ENCODE measurements around the gene CHN1.

Gene CHN1

DNA sequence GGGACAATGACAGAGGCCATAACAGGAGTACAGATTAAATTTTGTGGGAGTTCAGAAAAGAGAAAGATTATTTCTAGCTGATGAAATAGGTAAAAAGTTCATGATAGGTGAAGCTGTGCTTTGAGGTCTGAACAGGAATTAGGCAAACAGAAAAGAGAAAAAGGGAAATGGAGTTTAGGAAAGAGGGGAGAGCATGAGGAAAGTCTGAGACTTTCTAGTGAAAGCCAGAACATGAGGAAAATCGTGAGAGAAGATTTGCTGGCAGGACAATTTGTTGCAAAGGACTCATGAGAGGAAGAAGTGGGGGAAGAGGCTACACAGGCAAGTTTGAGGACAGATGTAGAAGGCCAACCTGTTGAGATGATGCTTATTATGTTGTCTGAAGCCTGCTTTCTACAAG is 6.3 kb upstream of the CHN1 start:
- no peak for DNase-seq (ENCODE audit: low read depth in 2 of 2)

GRCh38 chr2:175010848-175011254 is 5.7 kb upstream of the CHN1 start:
- no peak for DNase-seq (ENCODE audit: low read depth in 2 of 2)

GRCh38 chr2:175009917-175010621 is 4.9 kb upstream of the CHN1 start:
- DNase-seq (ENCODE audit: low read depth in 2 of 2): no peak

GRCh38 chr2:175008801-175009495 is 3.8 kb upstream of the CHN1 start:
- no peak for DNase-seq (ENCODE audit: low read depth in 2 of 2)

DNA sequence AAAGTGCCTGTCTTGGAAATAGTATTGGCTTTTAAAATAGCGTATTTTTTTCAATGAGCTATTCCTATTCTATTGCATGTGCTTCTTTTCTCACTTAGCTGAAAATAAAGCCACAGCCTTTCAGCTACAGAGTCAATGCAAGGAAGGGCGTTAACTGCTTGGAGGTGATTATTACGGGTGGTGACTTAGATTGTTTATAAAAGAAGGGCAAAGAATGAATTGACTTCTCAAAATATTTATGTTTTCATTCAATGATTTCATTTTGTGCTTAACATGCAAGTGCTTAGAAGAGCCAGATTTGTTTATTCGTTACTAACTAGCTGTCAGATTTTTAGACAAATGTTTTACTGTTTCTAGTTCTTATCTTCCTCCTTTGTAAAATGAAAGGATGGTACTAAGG is 2.8 kb upstream of the CHN1 start:
- no peak for DNase-seq (ENCODE audit: low read depth in 2 of 2)

DNA sequence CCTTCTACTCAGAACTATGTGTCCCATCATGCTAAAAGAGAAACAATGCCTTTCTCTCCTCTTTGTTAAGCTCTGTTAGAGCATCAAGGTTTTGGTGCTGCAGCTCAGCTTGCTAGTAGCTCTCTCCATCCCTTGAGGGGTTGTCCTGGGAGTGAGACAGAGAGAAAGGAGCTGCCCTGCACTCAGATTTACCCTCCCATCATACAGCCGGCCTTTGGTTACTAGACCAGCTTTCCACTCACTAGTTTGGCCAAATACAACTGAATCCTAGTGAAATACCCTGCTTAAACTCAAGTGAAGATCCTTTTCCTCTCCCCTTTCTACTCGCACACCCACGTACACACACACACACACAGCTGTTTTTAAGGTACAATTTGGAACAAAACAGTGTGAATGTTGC is 2.3 kb upstream of the CHN1 start:
- no peak for DNase-seq (ENCODE audit: low read depth in 2 of 2)

DNA sequence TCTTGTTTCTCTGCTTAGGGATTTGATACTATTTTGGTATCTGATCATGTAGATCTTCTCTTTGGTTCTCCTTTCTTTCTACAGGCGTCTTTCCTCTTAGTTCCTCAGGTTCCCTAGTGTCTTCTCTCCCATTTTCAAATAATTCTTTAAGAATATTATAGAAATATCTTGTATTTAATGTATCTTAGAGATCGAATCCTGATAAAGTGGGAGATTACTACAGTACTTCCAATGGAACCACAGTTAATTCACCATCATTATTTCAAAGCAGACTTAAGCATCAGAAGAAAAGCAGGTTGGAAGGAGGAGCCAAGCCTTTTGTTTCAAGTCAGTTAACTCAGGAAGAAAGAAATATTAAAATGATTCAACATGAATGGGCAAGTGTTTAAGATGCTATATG is 1.1 kb upstream of the CHN1 start:
- DNase-seq (ENCODE audit: low read depth in 2 of 2): no peak

GRCh38 chr2:175005733-175006264 is 618 bp upstream of the CHN1 start:
- no peak for DNase-seq (ENCODE audit: low read depth in 2 of 2)

DNA sequence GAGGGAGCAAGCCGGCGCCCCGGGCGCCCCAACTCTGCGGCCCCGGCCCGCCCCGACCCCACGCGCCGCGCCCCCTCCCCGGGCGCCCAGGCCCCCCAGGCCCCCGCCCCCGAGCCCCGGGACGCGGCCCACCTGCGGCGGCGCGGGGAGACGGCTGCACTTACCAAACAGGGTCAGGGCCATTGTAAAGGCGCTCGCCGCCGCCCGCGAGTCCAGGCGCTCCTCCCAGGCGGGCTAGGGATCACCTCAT is 526 bp downstream of the CHN1 start:
- DNase-seq (ENCODE audit: low read depth in 2 of 2): no peak

- DNase-seq (ENCODE audit: low read depth in 2 of 2): no peak
Observed at GRCh38 chr2:175003875-175004729, 1.1 kb downstream of the CHN1 start.

DNA sequence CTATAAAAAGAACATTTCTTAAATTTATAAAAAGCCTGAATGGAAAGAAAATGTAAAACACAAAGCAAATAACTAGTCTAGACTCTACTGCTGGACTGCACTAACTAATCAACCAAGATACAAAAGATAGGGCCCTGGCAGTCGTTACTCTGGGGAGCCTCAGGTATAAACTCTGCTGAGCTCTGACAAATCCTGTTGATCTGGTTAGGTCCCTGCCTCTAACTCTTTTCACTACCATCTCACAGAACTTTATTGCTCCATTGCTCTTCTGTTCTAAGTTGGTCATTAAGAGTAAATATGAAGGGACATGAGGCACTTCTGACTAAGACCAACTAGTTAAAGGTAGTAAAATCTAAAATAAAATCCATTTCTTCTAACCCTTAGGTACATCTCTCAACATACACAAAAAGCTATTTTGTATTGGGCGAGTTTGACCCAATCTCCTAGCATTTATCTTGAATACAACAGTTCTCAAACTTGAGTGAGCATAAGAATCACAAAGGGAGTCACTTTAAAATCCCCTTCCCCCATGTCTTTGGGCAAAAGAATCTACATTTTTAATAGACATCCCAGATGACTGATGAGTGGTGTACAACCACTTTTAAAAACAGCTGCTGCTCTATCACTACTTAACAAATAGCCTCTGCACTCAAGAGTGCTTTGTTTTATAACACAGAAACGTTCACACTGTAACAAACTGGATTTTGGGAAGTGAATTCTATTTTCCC is 2.5 kb downstream of the CHN1 start:
- DNase-seq (ENCODE audit: low read depth in 2 of 2): no peak

DNA sequence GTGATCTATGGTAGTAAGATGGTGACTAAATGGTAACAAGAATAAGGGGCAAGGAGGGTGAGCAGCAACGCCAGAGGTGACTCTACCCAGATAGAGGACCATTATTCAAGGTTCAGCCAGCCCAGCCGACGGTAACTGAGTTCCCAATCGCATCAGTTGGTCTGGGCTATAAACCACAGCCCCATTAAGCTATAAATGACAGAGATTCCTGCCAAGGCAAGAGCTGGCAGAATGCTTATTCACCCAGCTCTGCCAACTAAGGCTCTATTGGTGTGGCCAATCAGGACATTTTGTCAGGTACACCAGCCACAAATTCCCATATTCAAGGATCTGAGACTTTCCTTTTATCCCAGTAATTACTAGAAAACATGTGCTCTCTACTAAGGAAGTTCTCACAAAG is 3.6 kb downstream of the CHN1 start:
- no peak for DNase-seq (ENCODE audit: low read depth in 2 of 2)

GRCh38 chr2:174997110-174997509 is 8.1 kb downstream of the CHN1 start:
- DNase-seq (ENCODE audit: low read depth in 2 of 2): no peak

GRCh38 chr2:174996622-174997021 is 8.6 kb downstream of the CHN1 start:
- DNase-seq (ENCODE audit: low read depth in 2 of 2): no peak

- no peak for DNase-seq (ENCODE audit: low read depth in 2 of 2)
Observed at GRCh38 chr2:174994381-174994780, 10.8 kb downstream of the CHN1 start.

DNA sequence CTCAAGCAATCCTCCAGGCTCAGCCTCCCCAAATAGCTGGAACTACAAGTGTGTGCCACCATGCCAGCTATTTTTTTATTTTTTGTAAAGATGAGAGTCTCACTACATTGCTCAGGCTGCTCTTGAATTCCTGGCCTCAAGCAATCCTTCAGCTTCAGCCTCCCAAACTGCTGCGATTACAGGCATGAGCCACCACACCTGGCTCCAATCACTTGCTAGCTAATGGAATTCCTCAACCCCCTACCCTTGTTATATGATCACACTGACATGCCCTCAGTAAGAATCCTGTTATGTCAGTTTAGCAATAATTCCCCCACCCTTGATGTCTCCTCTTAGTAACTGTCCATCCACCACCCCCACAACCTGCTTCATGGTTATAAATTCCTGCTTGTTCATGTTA is 12.3 kb downstream of the CHN1 start:
- DNase-seq (ENCODE audit: low read depth in 2 of 2): no peak

DNA sequence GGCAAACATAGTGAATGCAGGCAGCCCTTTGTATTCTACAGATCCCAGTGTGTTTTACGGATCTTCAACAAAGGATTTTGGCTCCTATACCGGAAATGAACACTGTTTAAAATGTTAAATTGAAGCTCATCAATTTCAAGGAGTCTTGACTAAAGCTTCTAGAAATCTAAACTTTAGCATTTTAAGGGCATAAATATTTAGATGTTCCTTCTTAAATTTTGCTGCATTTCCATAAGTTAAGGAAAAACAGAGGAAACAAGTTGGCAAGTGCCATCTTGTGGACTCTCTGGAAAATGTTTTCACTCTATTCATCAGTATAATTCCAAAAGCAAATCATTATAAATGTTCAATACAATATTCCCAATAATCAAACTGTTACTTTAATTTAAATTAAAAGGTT is 19.6 kb downstream of the CHN1 start:
- DNase-seq (ENCODE audit: low read depth in 2 of 2): no peak

DNA sequence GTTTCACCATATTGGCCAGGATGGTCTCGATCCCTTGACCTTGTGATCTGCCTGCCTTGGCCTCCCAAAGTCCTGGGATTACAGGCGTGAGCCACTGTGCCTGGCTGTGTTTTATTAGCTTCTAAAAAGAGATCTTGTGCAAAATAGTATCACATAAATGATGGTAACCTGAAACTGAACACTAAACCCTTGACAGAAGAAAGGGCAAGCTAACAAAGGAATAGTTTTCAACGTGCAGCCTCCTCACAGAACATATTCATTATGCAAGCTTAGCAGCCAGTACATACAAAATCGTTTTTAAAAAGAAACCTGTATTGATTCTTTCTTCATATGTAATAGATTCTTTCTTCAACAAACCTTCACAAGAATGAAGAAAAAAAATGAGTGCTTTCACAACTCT is 20.6 kb downstream of the CHN1 start:
- no peak for DNase-seq (ENCODE audit: low read depth in 2 of 2)

- DNase-seq (ENCODE audit: low read depth in 2 of 2): no peak
Observed at GRCh38 chr2:174981331-174981730, 23.9 kb downstream of the CHN1 start.

GRCh38 chr2:174979996-174980395 is 25.2 kb downstream of the CHN1 start:
- no peak for DNase-seq (ENCODE audit: low read depth in 2 of 2)

- DNase-seq (ENCODE audit: low read depth in 2 of 2): no peak
Observed at GRCh38 chr2:174977364-174977763, 27.8 kb downstream of the CHN1 start.

- DNase-seq (ENCODE audit: low read depth in 2 of 2): no peak
Observed at GRCh38 chr2:174974131-174974530, 31.1 kb downstream of the CHN1 start.

Measured in stimulated activated CD4-positive, alpha-beta T cell treated with anti-CD3 and anti-CD28 coated beads, Interleukin-4, amount 100 ng/mL, for 48 hours (primary cell).